ENCODE data around the gene IGSF3. TPM values are rescaled to one million over a fixed set of nuclear protein-coding genes. Genes with fewer than 3 reads are reported as not detected.
A peak's percentile ranks its signal among the peaks of the same experiment; 100 is the strongest.

Gene IGSF3
- total RNA-seq, 1 experiment from 2014 or later = 32.4 TPM

DNA sequence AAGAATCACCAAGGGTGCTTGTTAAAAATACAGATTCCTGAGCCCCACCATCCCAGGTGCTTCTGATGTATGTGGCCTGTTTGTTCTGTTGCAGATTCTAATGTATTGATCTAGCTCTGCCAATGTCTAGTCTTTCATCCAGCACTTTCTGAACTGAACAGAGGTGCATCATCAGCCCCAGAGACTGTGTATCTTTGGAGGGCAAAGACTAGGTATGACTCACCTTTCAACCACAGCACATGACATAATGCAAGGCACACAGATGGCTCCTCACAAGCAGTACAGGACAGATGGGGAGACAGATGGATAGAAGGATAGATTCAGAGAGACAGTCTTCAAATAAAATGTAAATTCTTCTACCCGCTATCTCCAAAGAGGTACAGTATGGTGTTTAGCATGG, 129.0 kb downstream of the IGSF3 start:
- TF ChIP-seq, protein P1, sequence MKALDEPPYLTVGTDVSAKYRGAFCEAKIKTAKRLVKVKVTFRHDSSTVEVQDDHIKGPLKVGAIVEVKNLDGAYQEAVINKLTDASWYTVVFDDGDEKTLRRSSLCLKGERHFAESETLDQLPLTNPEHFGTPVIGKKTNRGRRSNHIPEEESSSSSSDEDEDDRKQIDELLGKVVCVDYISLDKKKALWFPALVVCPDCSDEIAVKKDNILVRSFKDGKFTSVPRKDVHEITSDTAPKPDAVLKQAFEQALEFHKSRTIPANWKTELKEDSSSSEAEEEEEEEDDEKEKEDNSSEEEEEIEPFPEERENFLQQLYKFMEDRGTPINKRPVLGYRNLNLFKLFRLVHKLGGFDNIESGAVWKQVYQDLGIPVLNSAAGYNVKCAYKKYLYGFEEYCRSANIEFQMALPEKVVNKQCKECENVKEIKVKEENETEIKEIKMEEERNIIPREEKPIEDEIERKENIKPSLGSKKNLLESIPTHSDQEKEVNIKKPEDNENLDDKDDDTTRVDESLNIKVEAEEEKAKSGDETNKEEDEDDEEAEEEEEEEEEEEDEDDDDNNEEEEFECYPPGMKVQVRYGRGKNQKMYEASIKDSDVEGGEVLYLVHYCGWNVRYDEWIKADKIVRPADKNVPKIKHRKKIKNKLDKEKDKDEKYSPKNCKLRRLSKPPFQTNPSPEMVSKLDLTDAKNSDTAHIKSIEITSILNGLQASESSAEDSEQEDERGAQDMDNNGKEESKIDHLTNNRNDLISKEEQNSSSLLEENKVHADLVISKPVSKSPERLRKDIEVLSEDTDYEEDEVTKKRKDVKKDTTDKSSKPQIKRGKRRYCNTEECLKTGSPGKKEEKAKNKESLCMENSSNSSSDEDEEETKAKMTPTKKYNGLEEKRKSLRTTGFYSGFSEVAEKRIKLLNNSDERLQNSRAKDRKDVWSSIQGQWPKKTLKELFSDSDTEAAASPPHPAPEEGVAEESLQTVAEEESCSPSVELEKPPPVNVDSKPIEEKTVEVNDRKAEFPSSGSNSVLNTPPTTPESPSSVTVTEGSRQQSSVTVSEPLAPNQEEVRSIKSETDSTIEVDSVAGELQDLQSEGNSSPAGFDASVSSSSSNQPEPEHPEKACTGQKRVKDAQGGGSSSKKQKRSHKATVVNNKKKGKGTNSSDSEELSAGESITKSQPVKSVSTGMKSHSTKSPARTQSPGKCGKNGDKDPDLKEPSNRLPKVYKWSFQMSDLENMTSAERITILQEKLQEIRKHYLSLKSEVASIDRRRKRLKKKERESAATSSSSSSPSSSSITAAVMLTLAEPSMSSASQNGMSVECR (CRISPR knock-in tag; IDR thresholded peaks at IDR 0.05; ENCODE audit: borderline replicate concordance) = no peak
- TF ChIP-seq GABPB1 (CRISPR knock-in tag; IDR thresholded peaks at IDR 0.05) = 0 out of 2 replicates have a peak, but pooled peaks have one; percentile 30
- ChIA-PET CTCF (no interaction called here), POLR2A (no interaction called here)
- H3K4me1 Mint-ChIP-seq = peaks cover 3% of the 10 kb centered on the region
- DNase-seq (ENCODE audit: low spot score) (no peak), ATAC-seq (no peak)
- H3K36me3 Mint-ChIP-seq = peaks cover 16% of the 10 kb centered on the region
- peaks cover 49% of the 10 kb centered on the region for H3K27me3 Mint-ChIP-seq (ENCODE audit: low read depth)
- no peak overlapping the region for H3K4me3 Mint-ChIP-seq
- H3K9me3 Mint-ChIP-seq = no peaks in the 10 kb centered on the region
- H3K27ac Mint-ChIP-seq = no peak overlapping the region

DNA sequence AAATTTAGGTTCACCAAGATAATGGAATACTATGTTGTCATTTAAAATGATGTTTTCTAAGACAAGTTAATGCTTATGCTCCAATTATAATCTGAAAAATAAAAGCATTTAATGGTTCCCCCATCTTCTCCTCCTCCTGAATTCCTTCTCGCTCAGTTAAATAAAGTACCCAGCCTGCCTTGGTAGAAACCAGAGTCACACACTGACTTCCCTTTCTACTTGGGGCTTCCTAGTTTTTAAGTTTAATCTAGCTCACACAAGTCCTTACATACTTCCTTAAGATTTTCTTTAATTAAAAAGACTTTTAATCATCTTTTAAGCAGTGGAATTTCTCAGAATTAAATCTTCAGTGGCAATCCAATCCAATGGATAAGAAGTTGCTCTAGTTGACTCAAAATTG, 129.6 kb downstream of the IGSF3 start:
- CTCF ChIA-PET = interaction anchor here (1.6 kb wide), 1 partner anchor 52 kb away, joined by 3 read pairs; no protein-coding TSS in a partner anchor
- no peak for ATAC-seq
- POLR2A ChIA-PET = no interaction called here

More for the DNA sequence above, 129.6 kb downstream of the IGSF3 start:
- H3K27ac Mint-ChIP-seq = no peak overlapping the region
- H3K4me1 Mint-ChIP-seq = peaks cover 4% of the 10 kb centered on the region
- DNase-seq (ENCODE audit: low spot score) = no peak
- peaks cover 18% of the 10 kb centered on the region for H3K36me3 Mint-ChIP-seq
- no peak overlapping the region for H3K4me3 Mint-ChIP-seq
- H3K9me3 Mint-ChIP-seq = no peaks in the 10 kb centered on the region
- H3K27me3 Mint-ChIP-seq (ENCODE audit: low read depth) = peaks cover 55% of the 10 kb centered on the region
- TF ChIP-seq, protein P2, sequence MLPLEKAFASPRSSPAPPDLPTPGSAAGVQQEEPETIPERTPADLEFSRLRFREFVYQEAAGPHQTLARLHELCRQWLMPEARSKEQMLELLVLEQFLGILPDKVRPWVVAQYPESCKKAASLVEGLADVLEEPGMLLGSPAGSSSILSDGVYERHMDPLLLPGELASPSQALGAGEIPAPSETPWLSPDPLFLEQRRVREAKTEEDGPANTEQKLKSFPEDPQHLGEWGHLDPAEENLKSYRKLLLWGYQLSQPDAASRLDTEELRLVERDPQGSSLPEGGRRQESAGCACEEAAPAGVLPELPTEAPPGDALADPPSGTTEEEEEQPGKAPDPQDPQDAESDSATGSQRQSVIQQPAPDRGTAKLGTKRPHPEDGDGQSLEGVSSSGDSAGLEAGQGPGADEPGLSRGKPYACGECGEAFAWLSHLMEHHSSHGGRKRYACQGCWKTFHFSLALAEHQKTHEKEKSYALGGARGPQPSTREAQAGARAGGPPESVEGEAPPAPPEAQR (CRISPR knock-in tag; IDR thresholded peaks at IDR 0.05) = no peak
- TF ChIP-seq SMAD3 (CRISPR knock-in tag; IDR thresholded peaks at IDR 0.05; ENCODE audit: borderline replicate concordance) (no peak), IRF2 (CRISPR knock-in tag; IDR thresholded peaks at IDR 0.05; ENCODE audit: borderline replicate concordance, low read depth) (no peak)
- TF ChIP-seq, protein P3, sequence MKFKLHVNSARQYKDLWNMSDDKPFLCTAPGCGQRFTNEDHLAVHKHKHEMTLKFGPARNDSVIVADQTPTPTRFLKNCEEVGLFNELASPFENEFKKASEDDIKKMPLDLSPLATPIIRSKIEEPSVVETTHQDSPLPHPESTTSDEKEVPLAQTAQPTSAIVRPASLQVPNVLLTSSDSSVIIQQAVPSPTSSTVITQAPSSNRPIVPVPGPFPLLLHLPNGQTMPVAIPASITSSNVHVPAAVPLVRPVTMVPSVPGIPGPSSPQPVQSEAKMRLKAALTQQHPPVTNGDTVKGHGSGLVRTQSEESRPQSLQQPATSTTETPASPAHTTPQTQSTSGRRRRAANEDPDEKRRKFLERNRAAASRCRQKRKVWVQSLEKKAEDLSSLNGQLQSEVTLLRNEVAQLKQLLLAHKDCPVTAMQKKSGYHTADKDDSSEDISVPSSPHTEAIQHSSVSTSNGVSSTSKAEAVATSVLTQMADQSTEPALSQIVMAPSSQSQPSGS (CRISPR knock-in tag; IDR thresholded peaks at IDR 0.05; ENCODE audit: borderline replicate concordance, low read depth) = no peak
- TF ChIP-seq, protein P4, sequence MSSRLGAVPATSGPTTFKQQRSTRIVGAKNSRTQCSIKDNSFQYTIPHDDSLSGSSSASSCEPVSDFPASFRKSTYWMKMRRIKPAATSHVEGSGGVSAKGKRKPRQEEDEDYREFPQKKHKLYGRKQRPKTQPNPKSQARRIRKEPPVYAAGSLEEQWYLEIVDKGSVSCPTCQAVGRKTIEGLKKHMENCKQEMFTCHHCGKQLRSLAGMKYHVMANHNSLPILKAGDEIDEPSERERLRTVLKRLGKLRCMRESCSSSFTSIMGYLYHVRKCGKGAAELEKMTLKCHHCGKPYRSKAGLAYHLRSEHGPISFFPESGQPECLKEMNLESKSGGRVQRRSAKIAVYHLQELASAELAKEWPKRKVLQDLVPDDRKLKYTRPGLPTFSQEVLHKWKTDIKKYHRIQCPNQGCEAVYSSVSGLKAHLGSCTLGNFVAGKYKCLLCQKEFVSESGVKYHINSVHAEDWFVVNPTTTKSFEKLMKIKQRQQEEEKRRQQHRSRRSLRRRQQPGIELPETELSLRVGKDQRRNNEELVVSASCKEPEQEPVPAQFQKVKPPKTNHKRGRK (CRISPR knock-in tag; IDR thresholded peaks at IDR 0.05; ENCODE audit: borderline replicate concordance) = no peak
- TF ChIP-seq, protein P5, sequence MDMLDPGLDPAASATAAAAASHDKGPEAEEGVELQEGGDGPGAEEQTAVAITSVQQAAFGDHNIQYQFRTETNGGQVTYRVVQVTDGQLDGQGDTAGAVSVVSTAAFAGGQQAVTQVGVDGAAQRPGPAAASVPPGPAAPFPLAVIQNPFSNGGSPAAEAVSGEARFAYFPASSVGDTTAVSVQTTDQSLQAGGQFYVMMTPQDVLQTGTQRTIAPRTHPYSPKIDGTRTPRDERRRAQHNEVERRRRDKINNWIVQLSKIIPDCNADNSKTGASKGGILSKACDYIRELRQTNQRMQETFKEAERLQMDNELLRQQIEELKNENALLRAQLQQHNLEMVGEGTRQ (CRISPR knock-in tag; IDR thresholded peaks at IDR 0.05) = no peak
- TF ChIP-seq, protein P6, sequence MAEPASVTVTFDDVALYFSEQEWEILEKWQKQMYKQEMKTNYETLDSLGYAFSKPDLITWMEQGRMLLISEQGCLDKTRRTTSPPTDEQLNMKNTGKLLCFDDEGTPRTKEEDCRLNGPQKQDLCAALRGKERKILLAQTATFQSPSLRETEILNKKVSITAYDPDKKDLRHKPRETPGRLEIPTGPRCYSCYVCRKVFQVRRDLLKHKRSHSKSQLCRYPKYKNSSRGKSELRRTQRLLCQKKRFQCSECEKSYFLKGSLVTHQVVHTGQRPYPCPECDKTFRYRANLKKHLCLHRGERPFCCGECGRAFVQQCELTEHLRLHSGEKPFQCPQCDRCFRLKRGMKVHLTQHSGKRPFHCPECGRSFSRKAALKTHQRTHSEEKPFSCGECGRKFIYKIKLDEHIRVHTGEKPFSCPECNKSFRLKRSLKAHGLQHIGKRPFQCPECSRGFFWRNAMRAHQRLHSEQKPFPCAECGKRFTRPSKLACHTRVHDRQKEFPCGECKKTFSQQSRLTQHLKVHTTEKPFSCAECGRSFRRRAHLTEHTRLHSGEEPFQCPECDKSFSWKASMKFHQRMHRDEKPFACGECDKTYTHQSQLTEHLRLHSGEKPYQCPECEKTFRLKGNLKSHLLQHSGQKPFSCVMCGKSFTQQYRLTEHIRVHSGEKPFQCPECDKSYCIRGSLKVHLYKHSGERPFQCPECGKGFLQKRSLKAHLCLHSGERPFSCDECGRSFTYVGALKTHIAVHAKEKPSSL (CRISPR knock-in tag; conservative IDR thresholded peaks at IDR 0.05) = no peak
- TF ChIP-seq, protein P7, sequence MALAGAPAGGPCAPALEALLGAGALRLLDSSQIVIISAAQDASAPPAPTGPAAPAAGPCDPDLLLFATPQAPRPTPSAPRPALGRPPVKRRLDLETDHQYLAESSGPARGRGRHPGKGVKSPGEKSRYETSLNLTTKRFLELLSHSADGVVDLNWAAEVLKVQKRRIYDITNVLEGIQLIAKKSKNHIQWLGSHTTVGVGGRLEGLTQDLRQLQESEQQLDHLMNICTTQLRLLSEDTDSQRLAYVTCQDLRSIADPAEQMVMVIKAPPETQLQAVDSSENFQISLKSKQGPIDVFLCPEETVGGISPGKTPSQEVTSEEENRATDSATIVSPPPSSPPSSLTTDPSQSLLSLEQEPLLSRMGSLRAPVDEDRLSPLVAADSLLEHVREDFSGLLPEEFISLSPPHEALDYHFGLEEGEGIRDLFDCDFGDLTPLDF (CRISPR knock-in tag; IDR thresholded peaks at IDR 0.05) = no peak

All from WTC11 (cell line).